ENCODE results near the gene TECR.
A peak's percentile ranks its signal among the peaks of the same experiment; 100 is the strongest.

The TECR gene

GRCh38 chr19:14517840-14518505 is 11.4 kb upstream of the TECR start, which contains the start of gene DNAJB1:
TSS of gene DNAJB1 (minus strand) at chr19:14518397. CDS start at chr19:14518349, 48 bp downstream.
- TF ChIP-seq EZH2phosphoT487 (conservative IDR thresholded peaks at IDR 0.05; ENCODE audit: low read length) (no peak), CTCF (IDR thresholded peaks at IDR 0.05; ENCODE audit: insufficient read depth, low read length, poor library complexity, severe bottlenecking) (no peak)
- H3K27me3 ChIP-seq (ENCODE audit: low read length), result no peaks in the 10 kb centered on the region
- H2AFZ ChIP-seq (ENCODE audit: low read depth, low read length, severe bottlenecking), result peak within 1 kb of the TSS; percentile 72
- H3F3A ChIP-seq (ENCODE audit: insufficient read depth), result peaks cover 22% of the 10 kb centered on the region; the same call in 1 of the 2 replicates
- H3K9ac ChIP-seq (ENCODE audit: low read length), result peak within 1 kb of the TSS; percentile 84
- no peaks in the 10 kb centered on the region for H3K9me3 ChIP-seq (ENCODE audit: insufficient read depth, low read length)
- H3K36me3 ChIP-seq (ENCODE audit: low read length), result no peaks in the 10 kb centered on the region
- H3K4me3 ChIP-seq (ENCODE audit: insufficient read depth, low read length, poor library complexity, severe bottlenecking), result peak within 1 kb of the TSS; percentile 90
- H3K9me2 ChIP-seq (replicated peaks; ENCODE audit: insufficient read depth, low read length), result no peaks in the 10 kb centered on the region
- H3K27ac ChIP-seq (ENCODE audit: low read depth, low read length), result peak within 1 kb of the TSS; percentile 71
- H3K4me2 ChIP-seq (ENCODE audit: low read depth, low read length, poor library complexity, severe bottlenecking), result peak within 1 kb of the TSS; percentile 76
- H4K20me1 ChIP-seq (ENCODE audit: low read depth, low read length), result 0 out of 2 replicates have a peak, but pooled peaks cover 6% of the 10 kb centered on the region
- H3K79me2 ChIP-seq (ENCODE audit: insufficient read depth, low read length), result peaks cover 24% of the 10 kb centered on the region

GRCh38 chr19:14519245-14519859 is 10.0 kb upstream of the TECR start:
- Histone ChIP-seq H3K4me3 (ENCODE audit: insufficient read depth, low read length, poor library complexity, severe bottlenecking) (no peak overlapping the region), H2AFZ (ENCODE audit: low read depth, low read length, severe bottlenecking) (no peak overlapping the region), H3K36me3 (ENCODE audit: low read length) (no peaks in the 10 kb centered on the region), H3K79me2 (ENCODE audit: insufficient read depth, low read length) (peaks cover 24% of the 10 kb centered on the region), H3K27ac (ENCODE audit: low read depth, low read length) (peak overlapping the region; percentile 43; the same call in 1 of the 2 replicates), H3K4me2 (ENCODE audit: low read depth, low read length, poor library complexity, severe bottlenecking) (peak overlapping the region; percentile 54), H3K27me3 (ENCODE audit: low read length) (no peaks in the 10 kb centered on the region), H3K9me3 (ENCODE audit: insufficient read depth, low read length) (no peaks in the 10 kb centered on the region), H3K9me2 (replicated peaks; ENCODE audit: insufficient read depth, low read length) (no peaks in the 10 kb centered on the region), H4K20me1 (ENCODE audit: low read depth, low read length) (0 out of 2 replicates have a peak, but pooled peaks cover 6% of the 10 kb centered on the region), H3K9ac (ENCODE audit: low read length) (peak overlapping the region; percentile 54), H3F3A (ENCODE audit: insufficient read depth) (peaks cover 18% of the 10 kb centered on the region; the same call in 1 of the 2 replicates)
- TF ChIP-seq CTCF (IDR thresholded peaks at IDR 0.05; ENCODE audit: insufficient read depth, low read length, poor library complexity, severe bottlenecking) (no peak), EZH2phosphoT487 (conservative IDR thresholded peaks at IDR 0.05; ENCODE audit: low read length) (no peak)

- Histone ChIP-seq H3K4me2 (ENCODE audit: low read depth, low read length, poor library complexity, severe bottlenecking) (no peak overlapping the region), H3K4me3 (ENCODE audit: insufficient read depth, low read length, poor library complexity, severe bottlenecking) (no peak overlapping the region), H3K27me3 (ENCODE audit: low read length) (no peaks in the 10 kb centered on the region), H3F3A (ENCODE audit: insufficient read depth) (peaks cover 16% of the 10 kb centered on the region; the same call in 1 of the 2 replicates), H4K20me1 (ENCODE audit: low read depth, low read length) (0 out of 2 replicates have a peak, but pooled peaks cover 6% of the 10 kb centered on the region), H3K9ac (ENCODE audit: low read length) (no peak overlapping the region), H3K36me3 (ENCODE audit: low read length) (no peaks in the 10 kb centered on the region), H3K9me3 (ENCODE audit: insufficient read depth, low read length) (no peaks in the 10 kb centered on the region), H3K9me2 (replicated peaks; ENCODE audit: insufficient read depth, low read length) (no peaks in the 10 kb centered on the region), H3K27ac (ENCODE audit: low read depth, low read length) (no peak overlapping the region), H3K79me2 (ENCODE audit: insufficient read depth, low read length) (peaks cover 24% of the 10 kb centered on the region), H2AFZ (ENCODE audit: low read depth, low read length, severe bottlenecking) (no peak overlapping the region)
- TF ChIP-seq EZH2phosphoT487 (conservative IDR thresholded peaks at IDR 0.05; ENCODE audit: low read length) (no peak), CTCF (IDR thresholded peaks at IDR 0.05; ENCODE audit: insufficient read depth, low read length, poor library complexity, severe bottlenecking) (no peak)
Observed at GRCh38 chr19:14519860-14520407, 9.5 kb upstream of the TECR start.
